Suprapubic skin (tissue), 4 donors: ENCODE data around the gene IL19. TPM values are rescaled to one million over a fixed set of nuclear protein-coding genes. Genes with fewer than 3 reads are reported as not detected.
A peak's percentile ranks its signal among the peaks of the same experiment; 100 is the strongest.

ENCODE experiments used
- DNase-seq, 2 donors: peaks; one replicate each; pipeline ENCODE4 v3.0.0-alpha.2; 2019; ENCODE audit warnings: low spot score in 2 of 2
- H3K27ac ChIP-seq: fragments of 200-600 bp; sonication (generic); one replicate; pipeline ENCODE4 v1.5.1; 2019
- H3K27me3 ChIP-seq: fragments of 200-600 bp; sonication (generic); one replicate; pipeline ENCODE4 v1.5.1; 2019
- H3K36me3 ChIP-seq: fragments of 200-600 bp; sonication (generic); one replicate; pipeline ENCODE4 v1.5.1; 2019
- H3K4me1 ChIP-seq: fragments of 200-600 bp; sonication (generic); one replicate; pipeline ENCODE4 v1.5.1; 2019
- H3K4me3 ChIP-seq: fragments of 200-600 bp; sonication (generic); one replicate; pipeline ENCODE4 v1.5.1; 2019; ENCODE audit warnings: mild to moderate bottlenecking
- H3K9me3 ChIP-seq: fragments of 200-600 bp; sonication (generic); one replicate; pipeline ENCODE4 v1.5.1; 2019
- CTCF ChIP-seq, 2 donors: fragments of 200-600 bp in 1 of 2; fragments of 450-650 bp in 1 of 2; sonication (generic) in 1 of 2; IDR thresholded peaks; one replicate each; pipeline ENCODE4 v1.5.1; 2016 to 2019; ENCODE audit warnings: antibody characterized with exemption in 2 of 2, mild to moderate bottlenecking in 1 of 2, moderate library complexity in 1 of 2
- EP300 ChIP-seq: sonication (generic); formaldehyde crosslinking; IDR thresholded peaks from one replicate; pipeline ENCODE4 v1.6.1; 2017; ENCODE audit warnings: antibody characterized with exemption
- POLR2A ChIP-seq, 2 donors: fragments of 450-650 bp; IDR thresholded peaks; one replicate each; pipeline ENCODE4 v1.6.1; 2017; ENCODE audit warnings: antibody characterized with exemption in 2 of 2, mild to moderate bottlenecking in 2 of 2, moderate library complexity in 2 of 2
- POLR2AphosphoS5 ChIP-seq, 3 donors: sonication (generic); formaldehyde crosslinking; IDR thresholded peaks; one replicate each; pipeline ENCODE4 v1.6.1; 2017; ENCODE audit warnings: antibody characterized with exemption in 3 of 3
- WGBS: methylation state at CpG from one replicate; pipeline ENCODE4 v1.1.5; 2018; 5-methylcytosine and 5-hydroxymethylcytosine counted together
- total RNA-seq, 4 donors: library from RNA; depleted of rRNA; stranded (reverse); fragments of >200 nt; gene quantifications; one replicate each; pipeline ENCODE4 v1.1.0, GENCODE V29; 2016

Gene IL19
- total RNA-seq, 4 donors from 2014 or later = not detected

- Histone ChIP-seq H3K9me3 (no peaks in the 10 kb centered on the region), H3K27ac (no peak overlapping the region), H3K4me3 (no peak overlapping the region), H3K27me3 (no peaks in the 10 kb centered on the region), H3K36me3 (peaks cover 69% of the 10 kb centered on the region), H3K4me1 (peaks cover 7% of the 10 kb centered on the region)
- TF ChIP-seq POLR2A (IDR thresholded peaks at IDR 0.05) = no peak
- TF ChIP-seq POLR2AphosphoS5 (IDR thresholded peaks at IDR 0.05) = no peak
- no peak for TF ChIP-seq EP300
- no peak for TF ChIP-seq CTCF (IDR thresholded peaks at IDR 0.05)
- WGBS = 91% methylated on average over 11 of the region's 11 CpGs
- DNase-seq = no peak
Observed at GRCh38 chr1:206732508-206732907, 38.1 kb upstream of the IL19 start.

- Histone ChIP-seq H3K27ac (no peak overlapping the region), H3K27me3 (no peaks in the 10 kb centered on the region), H3K4me1 (peaks cover 5% of the 10 kb centered on the region), H3K36me3 (peaks cover 69% of the 10 kb centered on the region), H3K4me3 (no peak overlapping the region), H3K9me3 (no peaks in the 10 kb centered on the region)
- no peak for TF ChIP-seq POLR2A (IDR thresholded peaks at IDR 0.05)
- TF ChIP-seq CTCF (IDR thresholded peaks at IDR 0.05) = no peak
- no peak for TF ChIP-seq POLR2AphosphoS5 (IDR thresholded peaks at IDR 0.05)
- TF ChIP-seq EP300 = no peak
- 94% methylated on average over 7 of the region's 11 CpGs for WGBS
- no peak for DNase-seq
Observed at GRCh38 chr1:206732992-206733391, 37.6 kb upstream of the IL19 start.

GRCh38 chr1:206734499-206735142, 36.0 kb upstream of the IL19 start:
- DNase-seq = no peak

GRCh38 chr1:206735553-206736031, 35.0 kb upstream of the IL19 start:
- Histone ChIP-seq H3K4me1 (peaks cover 2% of the 10 kb centered on the region), H3K9me3 (no peaks in the 10 kb centered on the region), H3K4me3 (no peak overlapping the region), H3K27me3 (no peaks in the 10 kb centered on the region), H3K36me3 (peaks cover 48% of the 10 kb centered on the region), H3K27ac (no peak overlapping the region)
- DNase-seq = peak in 1 of 2 donors; percentile 47
- 79% methylated on average over 5 of the region's 5 CpGs for WGBS
- TF ChIP-seq CTCF (IDR thresholded peaks at IDR 0.05) (no peak), POLR2AphosphoS5 (IDR thresholded peaks at IDR 0.05) (no peak), POLR2A (IDR thresholded peaks at IDR 0.05) (no peak), EP300 (no peak)

More at GRCh38 chr1:206734499-206735142, 36.0 kb upstream of the IL19 start:
- WGBS = 86% methylated on average over 5 of the region's 9 CpGs
- Histone ChIP-seq H3K4me3 (no peak overlapping the region), H3K36me3 (peaks cover 58% of the 10 kb centered on the region), H3K9me3 (no peaks in the 10 kb centered on the region), H3K27me3 (no peaks in the 10 kb centered on the region), H3K27ac (no peak overlapping the region), H3K4me1 (peaks cover 1% of the 10 kb centered on the region)
- TF ChIP-seq EP300 (no peak), CTCF (IDR thresholded peaks at IDR 0.05) (peak; percentile 65 to 78), POLR2A (IDR thresholded peaks at IDR 0.05) (no peak)

- WGBS = 88% methylated on average over 14 of the region's 14 CpGs
- no peak for DNase-seq
- Histone ChIP-seq H3K36me3 (peaks cover 33% of the 10 kb centered on the region), H3K27me3 (no peaks in the 10 kb centered on the region), H3K27ac (no peak overlapping the region), H3K4me1 (peaks cover 2% of the 10 kb centered on the region), H3K9me3 (no peaks in the 10 kb centered on the region), H3K4me3 (no peak overlapping the region)
- TF ChIP-seq POLR2A (IDR thresholded peaks at IDR 0.05) (no peak), EP300 (no peak), CTCF (IDR thresholded peaks at IDR 0.05) (no peak), POLR2AphosphoS5 (IDR thresholded peaks at IDR 0.05) (no peak)
Observed at GRCh38 chr1:206736878-206737728, 33.5 kb upstream of the IL19 start.
